ENCODE data around the gene FBXW5.

Gene FBXW5

DNA sequence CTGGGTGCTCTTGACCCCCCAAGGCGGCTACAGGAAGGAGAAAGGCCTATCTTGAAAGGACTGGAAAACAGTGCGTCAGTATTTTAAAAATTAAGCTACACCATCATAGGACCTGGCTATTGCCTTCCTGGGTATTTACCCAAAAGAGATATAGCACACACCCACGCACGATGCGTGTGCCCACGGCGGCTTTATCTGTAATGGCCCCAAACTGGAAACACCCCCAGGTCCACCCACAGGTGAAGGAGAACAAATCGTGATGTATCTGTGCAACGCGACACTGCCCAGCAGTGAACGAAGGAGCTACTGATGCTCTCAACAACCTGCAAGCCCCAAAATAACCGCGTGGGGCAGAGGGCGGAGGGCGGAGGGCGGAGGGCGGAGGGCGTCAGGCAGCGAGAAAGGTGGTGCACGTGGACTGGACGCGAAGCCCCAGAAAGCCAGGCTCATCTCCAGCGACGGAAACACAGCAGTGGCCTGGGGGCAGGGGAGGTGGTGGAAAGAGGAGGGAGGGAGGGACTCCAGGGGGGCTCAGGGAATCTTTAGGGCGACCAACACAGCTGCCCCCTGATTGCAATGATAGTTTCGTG, 20.4 kb upstream of the FBXW5 start:
- TF ChIP-seq, protein P1, sequence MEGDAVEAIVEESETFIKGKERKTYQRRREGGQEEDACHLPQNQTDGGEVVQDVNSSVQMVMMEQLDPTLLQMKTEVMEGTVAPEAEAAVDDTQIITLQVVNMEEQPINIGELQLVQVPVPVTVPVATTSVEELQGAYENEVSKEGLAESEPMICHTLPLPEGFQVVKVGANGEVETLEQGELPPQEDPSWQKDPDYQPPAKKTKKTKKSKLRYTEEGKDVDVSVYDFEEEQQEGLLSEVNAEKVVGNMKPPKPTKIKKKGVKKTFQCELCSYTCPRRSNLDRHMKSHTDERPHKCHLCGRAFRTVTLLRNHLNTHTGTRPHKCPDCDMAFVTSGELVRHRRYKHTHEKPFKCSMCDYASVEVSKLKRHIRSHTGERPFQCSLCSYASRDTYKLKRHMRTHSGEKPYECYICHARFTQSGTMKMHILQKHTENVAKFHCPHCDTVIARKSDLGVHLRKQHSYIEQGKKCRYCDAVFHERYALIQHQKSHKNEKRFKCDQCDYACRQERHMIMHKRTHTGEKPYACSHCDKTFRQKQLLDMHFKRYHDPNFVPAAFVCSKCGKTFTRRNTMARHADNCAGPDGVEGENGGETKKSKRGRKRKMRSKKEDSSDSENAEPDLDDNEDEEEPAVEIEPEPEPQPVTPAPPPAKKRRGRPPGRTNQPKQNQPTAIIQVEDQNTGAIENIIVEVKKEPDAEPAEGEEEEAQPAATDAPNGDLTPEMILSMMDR (conservative IDR thresholded peaks at IDR 0.05; ENCODE audit: low read depth, low read length), result no peak
- H3K4me3 ChIP-seq (ENCODE audit: low read depth, low read length), result no peak overlapping the region
- DNase-seq (ENCODE audit: low read depth), result no peak

DNA sequence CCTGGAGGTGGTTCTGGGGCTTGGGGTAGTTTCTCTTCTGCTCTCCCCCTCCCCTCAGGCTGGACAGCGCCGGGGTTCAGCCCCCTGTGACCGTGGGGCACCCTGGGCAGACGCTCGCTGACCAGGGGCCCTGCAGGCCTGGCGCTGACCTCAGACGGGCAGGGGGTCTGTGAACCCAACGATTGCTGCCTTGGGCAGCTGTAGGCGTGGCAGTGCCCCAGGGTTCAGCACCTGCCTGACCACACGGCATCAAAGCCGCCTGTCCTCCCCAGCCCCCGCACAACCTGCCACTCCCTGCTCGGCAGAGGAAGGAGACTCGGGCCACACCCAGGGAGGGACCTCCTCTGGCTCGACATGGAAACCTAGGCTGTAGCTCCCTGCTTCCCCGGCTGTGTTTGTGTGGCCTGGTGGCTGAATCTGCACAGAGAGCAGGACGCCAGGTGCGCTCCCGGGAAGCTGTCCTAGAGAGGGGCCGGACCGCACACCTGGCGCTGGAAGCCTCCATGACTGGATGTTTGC, 19.7 kb upstream of the FBXW5 start:
- TF ChIP-seq, protein P1 (conservative IDR thresholded peaks at IDR 0.05; ENCODE audit: low read depth, low read length), result no peak
- no peak overlapping the region for H3K4me3 ChIP-seq (ENCODE audit: low read depth, low read length)
- DNase-seq (ENCODE audit: low read depth), result no peak

DNA sequence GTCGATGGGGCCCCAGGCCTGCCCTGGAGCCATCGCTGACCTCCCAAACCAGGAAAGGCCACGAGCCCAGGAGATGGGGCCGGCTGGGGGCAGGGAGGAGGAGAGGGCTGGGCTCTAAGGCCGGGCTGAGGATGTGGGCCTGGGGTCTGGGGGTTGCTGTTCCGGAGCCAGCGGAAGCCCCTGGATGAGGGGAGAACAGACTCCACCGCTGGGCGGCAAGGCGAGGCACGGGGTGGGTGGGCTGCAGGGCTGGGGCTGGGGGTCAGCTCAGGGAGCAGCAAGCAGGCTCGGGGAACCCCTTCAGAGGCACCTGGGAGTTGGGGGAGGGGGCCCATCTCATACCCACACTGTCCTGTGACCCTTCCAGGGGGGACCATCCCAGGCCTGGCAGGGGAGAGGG, 19.2 kb upstream of the FBXW5 start:
- DNase-seq (ENCODE audit: low read depth), result no peak
- H3K4me3 ChIP-seq (ENCODE audit: low read depth, low read length), result no peak overlapping the region
- TF ChIP-seq, protein P1 (conservative IDR thresholded peaks at IDR 0.05; ENCODE audit: low read depth, low read length), result no peak

DNA sequence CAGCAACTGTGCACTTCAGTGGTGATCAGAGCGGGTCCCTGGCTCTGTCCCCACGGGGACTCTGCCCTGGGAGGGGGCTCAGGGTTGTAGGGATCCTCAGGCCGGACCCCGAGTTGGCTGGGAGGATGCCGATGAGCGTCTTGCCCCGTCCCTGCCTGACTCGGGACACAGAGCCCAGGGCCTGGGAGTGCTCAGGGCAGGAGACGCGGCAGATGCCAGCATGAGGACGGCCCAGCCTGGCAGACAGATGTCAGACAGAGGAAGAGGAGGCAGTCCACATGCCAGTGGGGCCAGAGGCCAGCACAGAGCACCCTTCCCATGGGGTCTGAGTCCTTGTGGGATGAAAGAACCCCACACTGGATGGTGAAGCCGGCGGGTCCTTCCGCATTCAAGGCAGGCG, 18.8 kb upstream of the FBXW5 start:
- H3K4me3 ChIP-seq (ENCODE audit: low read depth, low read length), result no peak overlapping the region
- no peak for DNase-seq (ENCODE audit: low read depth)
- TF ChIP-seq, protein P1 (conservative IDR thresholded peaks at IDR 0.05; ENCODE audit: low read depth, low read length), result no peak

DNA sequence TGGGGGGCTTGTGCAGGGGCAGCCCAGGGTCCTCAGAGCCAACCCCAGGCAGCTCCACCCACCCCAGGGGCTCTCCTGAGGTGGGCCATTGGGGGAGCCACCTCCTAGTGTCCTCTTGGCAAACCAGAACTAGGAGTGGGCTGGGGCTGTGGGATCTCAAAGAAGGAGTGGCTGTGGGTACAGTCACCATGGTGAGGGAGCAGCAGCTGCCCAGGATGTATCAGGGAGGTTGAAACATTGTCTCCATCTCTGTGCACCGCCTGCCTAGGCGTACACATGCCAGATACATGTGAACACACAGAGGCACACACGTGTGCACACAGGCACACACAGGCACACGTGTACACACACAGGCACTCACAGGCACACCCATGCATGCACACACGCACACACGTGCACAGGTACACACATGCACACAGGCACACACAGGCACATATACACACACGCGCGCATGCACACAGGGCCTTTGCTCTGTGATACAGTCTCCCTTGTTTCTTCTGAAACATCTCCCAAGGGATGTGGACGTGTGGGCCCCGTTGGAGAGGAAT, 18.2 kb upstream of the FBXW5 start:
- TF ChIP-seq, protein P1 (conservative IDR thresholded peaks at IDR 0.05; ENCODE audit: low read depth, low read length), result no peak
- H3K4me3 ChIP-seq (ENCODE audit: low read depth, low read length), result no peak overlapping the region
- no peak for DNase-seq (ENCODE audit: low read depth)

DNA sequence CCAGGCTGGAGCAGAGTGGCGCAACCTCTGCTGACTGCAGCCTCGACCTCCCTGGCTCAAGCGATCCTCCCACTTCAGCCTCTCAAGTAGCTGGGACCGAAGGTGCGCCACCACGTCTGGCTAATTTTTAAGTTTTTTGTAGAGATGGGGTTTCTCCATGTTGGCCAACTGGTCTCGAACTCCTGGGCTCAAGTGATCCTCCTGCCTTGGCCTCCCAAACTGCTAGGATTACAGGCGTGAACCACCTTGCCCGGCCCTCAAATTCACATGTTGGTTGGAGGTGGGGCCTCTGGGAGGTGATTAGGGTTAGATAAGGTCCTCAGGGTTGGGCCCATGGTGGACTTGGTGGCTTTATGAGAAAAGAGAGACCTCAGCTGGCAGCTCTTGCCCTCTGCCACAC, 17.6 kb upstream of the FBXW5 start:
- TF ChIP-seq, protein P1 (conservative IDR thresholded peaks at IDR 0.05; ENCODE audit: low read depth, low read length), result no peak
- no peak overlapping the region for H3K4me3 ChIP-seq (ENCODE audit: low read depth, low read length)
- DNase-seq (ENCODE audit: low read depth), result no peak

All from choroid plexus epithelial cell (primary cell).